Adrenal gland (tissue), 12 donors: ENCODE data around the gene MOB4. TPM values are rescaled to one million over a fixed set of nuclear protein-coding genes. Genes with fewer than 3 reads are reported as not detected.
"Not testable (repeated sequence)": the region's sequence is repeated elsewhere in the genome, so short reads cannot be mapped to it uniquely, and the experiment has no call there.

Experiments
- DNase-seq, 7 donors: peaks; one replicate each; pipeline ENCODE4 v3.0.0-alpha.2; 2019 to 2020
- H3K27ac ChIP-seq, 5 donors: fragments of 200-600 bp; sonication (generic) in 4 of 5; 1 replicate in 3 of 5; 2 replicates in 2 of 5; pipeline versions ENCODE4 v1.5.1 to v1.8.0; 2016 to 2020; ENCODE audit warnings: mild to moderate bottlenecking in 1 of 5
- H3K27me3 ChIP-seq: fragments of 200-600 bp; 2 replicates; pipeline ENCODE4 v1.8.0; 2021
- H3K36me3 ChIP-seq, 2 donors: fragments of 200-600 bp; replicated peaks in 1 of 2; 1 replicate in 1 of 2; 2 replicates in 1 of 2; pipeline versions ENCODE4 v1.5.1 to v1.8.0; 2018 to 2022
- H3K4me1 ChIP-seq, 2 donors: fragments of 200-600 bp; replicated peaks in 1 of 2; 1 replicate in 1 of 2; 2 replicates in 1 of 2; pipeline versions ENCODE4 v1.5.1 to v1.8.0; 2018 to 2021
- H3K4me3 ChIP-seq, 4 donors: fragments of 200-600 bp; sonication (generic) in 3 of 4; one replicate each; pipeline ENCODE4 v1.5.1; 2016 to 2018
- H3K9me3 ChIP-seq, 3 donors: fragments of 200-600 bp; sonication (generic) in 1 of 3; replicated peaks in 1 of 3; 1 replicate in 2 of 3; 2 replicates in 1 of 3; pipeline versions ENCODE4 v1.5.1 to v1.8.0; 2016 to 2021
- POLR2A ChIP-seq, 2 donors: fragments of 450-650 bp; IDR thresholded peaks; one replicate each; pipeline ENCODE4 v1.6.1; 2017; ENCODE audit warnings: antibody characterized with exemption in 2 of 2, mild to moderate bottlenecking in 2 of 2, moderate library complexity in 1 of 2
- WGBS, 4 donors: extraction: QIAGEN DNeasy Blood & Tissue Kit in 2 of 4; methylation state at CpG; one replicate each; pipeline versions ENCODE4 v1.1.5 to v1.1.7; 2013 to 2017; 5-methylcytosine and 5-hydroxymethylcytosine counted together
- intact Hi-C, 2 donors: fragments of 100-400 bp; cut with DNase I; formaldehyde crosslinking; loops; one replicate each; pipeline versions ENCODE4 v1.14.1 to v1.15.0; 2022 to 2023
- polyA plus RNA-seq, 3 donors: library from polyadenylated mRNA; stranded (reverse); fragments of 200-250 nt in 2 of 3; fragments of 350-450 nt in 1 of 3; fragmentation: Illumina TruSeq in 1 of 3; extraction: RNeasy Lipid Tissue Mini Kit (QIAGEN cat#74804) in 1 of 3; gene quantifications; one replicate each; pipeline ENCODE4 v1.2.3, GENCODE V29; 2013 to 2014
- total RNA-seq, 9 donors: library from RNA; depleted of rRNA in 4 of 9; stranded (reverse); fragments of >200 nt in 4 of 9; fragments of 120-200 nt in 1 of 9; fragmentation: NEBNext Ultra II Directional in 1 of 9; extraction: Animal tissue kit (Norgen Biotek cat#: 25700) in 1 of 9; gene quantifications; one replicate each; pipeline versions ENCODE4 v1.1.0 to v1.2.4, GENCODE V29; 2013 to 2023
- TF ChIP-seq, protein P1 (sequence below), 6 experiments: fragments of 450-650 bp in 4 of 6; fragments of 200-600 bp in 2 of 6; sonication (generic) in 1 of 6; IDR thresholded peaks; 1 replicate in 5 of 6; 2 replicates in 1 of 6; pipeline versions ENCODE4 v1.5.1 to v1.8.0; 2016 to 2021; ENCODE audit warnings: antibody characterized with exemption in 6 of 6, mild to moderate bottlenecking in 2 of 6, moderate library complexity in 1 of 6
- donor health status: healthy with polysubstance abuse.
- donor health status: Bipolar disorder and iron deficiency.
- donor health status: DM: yes; HTN: yes; CAD: no.
- donor health status: DM: no; HTN: no; CAD: no.
- donor health status: DM: no; HTN: no; CAD: no.
- donor health status: DM: yes; HTN: yes; CAD: no.

The MOB4 gene
- total and polyA plus RNA-seq, 12 donors, result 18.2 to 592 (median 40.0) TPM

DNA sequence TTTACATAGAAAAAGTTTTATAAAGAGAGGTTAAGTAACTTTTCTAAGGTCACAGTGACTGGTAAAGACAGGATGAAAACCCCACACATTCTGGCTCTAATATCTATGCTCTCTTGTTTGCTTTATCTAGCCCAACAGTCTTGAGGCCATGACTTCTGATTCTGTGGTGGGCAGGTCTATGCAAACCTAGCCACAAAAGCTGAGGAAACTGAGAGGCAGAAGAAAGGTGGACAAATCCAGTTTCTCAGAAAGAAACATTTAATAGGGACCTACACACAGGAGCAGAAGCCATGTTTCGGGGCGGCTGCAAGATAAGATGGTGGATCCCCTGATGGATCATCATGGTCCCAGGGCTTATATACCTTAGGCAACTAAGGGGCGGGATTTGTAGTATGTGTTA lies 38.1 kb upstream of the MOB4 start:
- WGBS, 4 donors, result 95 to 100% (median 98%) methylated on average over 3 of the region's 3 CpGs
- H3K36me3 ChIP-seq, result peaks cover 0 to 53% of the 10 kb centered on the region in 2 donors
- DNase-seq, result no peak
- intact Hi-C loops, result no loop called here
- H3K9me3 ChIP-seq, result no peaks in the 10 kb centered on the region
- H3K4me3 ChIP-seq, result no peak overlapping the region
- no peak overlapping the region for H3K27ac ChIP-seq
- no peak for TF ChIP-seq POLR2A (IDR thresholded peaks at IDR 0.05)
- TF ChIP-seq, protein P1, sequence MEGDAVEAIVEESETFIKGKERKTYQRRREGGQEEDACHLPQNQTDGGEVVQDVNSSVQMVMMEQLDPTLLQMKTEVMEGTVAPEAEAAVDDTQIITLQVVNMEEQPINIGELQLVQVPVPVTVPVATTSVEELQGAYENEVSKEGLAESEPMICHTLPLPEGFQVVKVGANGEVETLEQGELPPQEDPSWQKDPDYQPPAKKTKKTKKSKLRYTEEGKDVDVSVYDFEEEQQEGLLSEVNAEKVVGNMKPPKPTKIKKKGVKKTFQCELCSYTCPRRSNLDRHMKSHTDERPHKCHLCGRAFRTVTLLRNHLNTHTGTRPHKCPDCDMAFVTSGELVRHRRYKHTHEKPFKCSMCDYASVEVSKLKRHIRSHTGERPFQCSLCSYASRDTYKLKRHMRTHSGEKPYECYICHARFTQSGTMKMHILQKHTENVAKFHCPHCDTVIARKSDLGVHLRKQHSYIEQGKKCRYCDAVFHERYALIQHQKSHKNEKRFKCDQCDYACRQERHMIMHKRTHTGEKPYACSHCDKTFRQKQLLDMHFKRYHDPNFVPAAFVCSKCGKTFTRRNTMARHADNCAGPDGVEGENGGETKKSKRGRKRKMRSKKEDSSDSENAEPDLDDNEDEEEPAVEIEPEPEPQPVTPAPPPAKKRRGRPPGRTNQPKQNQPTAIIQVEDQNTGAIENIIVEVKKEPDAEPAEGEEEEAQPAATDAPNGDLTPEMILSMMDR (IDR thresholded peaks at IDR 0.05), result no peak
- no peaks in the 10 kb centered on the region for H3K4me1 ChIP-seq
- no peaks in the 10 kb centered on the region for H3K27me3 ChIP-seq

DNA sequence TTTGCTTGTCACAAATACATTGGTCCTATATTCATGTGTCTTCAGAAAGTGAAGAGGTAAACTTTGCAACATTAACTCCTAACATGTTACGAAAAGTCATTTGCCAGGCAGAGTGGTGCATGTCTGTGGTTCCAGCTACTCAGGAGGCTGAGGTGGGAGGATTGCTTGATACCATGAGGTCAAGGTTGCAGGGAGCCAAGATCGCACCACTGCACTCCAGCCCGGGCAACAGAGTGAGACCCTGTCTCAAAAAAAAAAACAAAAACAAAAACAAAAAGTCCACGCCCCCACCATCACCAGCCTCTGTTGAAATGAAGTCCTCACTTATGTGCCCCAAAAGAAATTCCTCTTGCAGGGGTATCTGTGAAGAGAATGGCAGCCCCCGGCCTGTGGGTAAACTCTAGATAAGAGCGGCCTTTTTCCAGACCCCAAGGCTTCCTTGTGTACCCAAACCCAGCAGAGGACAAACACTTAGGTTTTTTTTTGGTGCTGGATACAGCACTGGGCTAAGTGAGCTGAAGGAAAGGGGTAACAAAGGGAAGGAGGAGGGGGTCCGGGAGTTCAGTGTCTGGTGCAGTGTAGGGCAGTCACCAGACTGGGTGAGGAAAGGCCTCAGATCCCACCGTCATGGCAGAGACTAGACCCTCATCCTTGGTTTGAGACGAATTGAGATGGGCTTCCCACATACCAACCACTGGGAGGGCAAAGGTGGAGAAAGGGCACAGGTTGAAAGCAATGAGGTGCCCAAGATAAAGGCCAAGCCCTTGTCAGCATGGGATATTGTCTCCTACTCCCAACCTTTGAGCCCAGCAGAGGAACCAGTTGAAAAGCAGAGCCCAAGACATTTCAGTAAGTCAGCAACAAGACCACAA lies 35.5 kb upstream of the MOB4 start:
- Histone ChIP-seq H3K27ac (no peak overlapping the region), H3K9me3 (peaks cover 0 to 11% (median 0%) of the 10 kb centered on the region in 3 donors), H3K4me1 (no peaks in the 10 kb centered on the region), H3K27me3 (no peaks in the 10 kb centered on the region), H3K4me3 (no peak overlapping the region), H3K36me3 (peaks cover 0 to 29% of the 10 kb centered on the region in 2 donors)
- DNase-seq, result no peak
- intact Hi-C loops, result no loop called here
- TF ChIP-seq, protein P1 (IDR thresholded peaks at IDR 0.05), result no peak
- no peak for TF ChIP-seq POLR2A (IDR thresholded peaks at IDR 0.05)
- 87 to 93% (median 89%) methylated on average over 8 to 9 of the region's 9 CpGs for WGBS, 4 donors

DNA sequence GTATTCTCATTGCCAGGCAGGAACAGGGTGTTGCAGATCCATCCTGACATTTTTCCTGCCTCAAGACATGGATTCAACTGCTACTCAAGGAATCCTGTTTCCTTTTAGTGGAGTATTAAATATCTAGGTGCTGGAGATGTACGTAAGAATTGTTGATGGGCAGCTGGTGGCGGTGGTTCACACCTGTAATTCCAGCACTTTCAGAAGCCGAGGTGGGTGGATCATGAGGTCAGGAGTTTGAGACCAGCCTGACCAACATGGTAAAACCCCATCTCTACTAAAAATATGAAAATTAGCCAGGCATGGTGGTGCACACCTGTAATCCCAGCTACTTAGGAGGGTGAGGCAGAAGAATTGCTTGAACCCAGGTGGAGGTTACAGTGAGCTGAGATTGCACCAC lies 31.6 kb upstream of the MOB4 start:
- 95 to 96% (median 96%) methylated on average over 3 of the region's 3 CpGs for WGBS, 4 donors
- DNase-seq, intact Hi-C loops, H3K27ac ChIP-seq, H3K4me1 ChIP-seq, H3K27me3 ChIP-seq, H3K4me3 ChIP-seq: not testable (repeated sequence)
- Histone ChIP-seq H3K9me3 (peaks cover 0 to 11% (median 0%) of the 10 kb centered on the region in 3 donors), H3K36me3 (peaks cover 0 to 36% of the 10 kb centered on the region in 2 donors)

DNA sequence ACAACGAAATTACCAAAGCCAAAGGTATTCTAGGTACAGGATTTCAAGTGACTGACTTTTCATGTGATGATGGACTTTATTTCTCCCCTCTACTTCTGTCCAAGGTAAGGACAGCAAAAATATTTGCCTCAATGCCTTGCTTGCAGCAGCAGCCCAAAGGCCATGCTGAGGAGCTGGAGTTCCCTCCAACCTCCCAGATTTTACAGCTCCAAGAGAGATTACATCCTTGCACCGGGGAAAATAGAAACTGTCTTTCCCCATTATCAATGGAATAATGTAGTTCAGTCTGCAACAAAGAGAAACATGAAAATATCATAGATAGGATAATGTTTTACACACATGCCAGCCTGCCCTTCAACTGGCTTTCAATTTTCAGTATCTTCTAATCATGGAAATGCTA lies 29.7 kb upstream of the MOB4 start:
- H3K36me3 ChIP-seq, result peaks cover 0 to 56% of the 10 kb centered on the region in 2 donors
- intact Hi-C loops, result no loop called here

More for the DNA sequence above, 29.7 kb upstream of the MOB4 start:
- no peaks in the 10 kb centered on the region for H3K4me1 ChIP-seq
- WGBS, 4 donors, result 89 to 99% (median 93%) methylated on average over 2 of the region's 2 CpGs
- H3K27me3 ChIP-seq, result no peaks in the 10 kb centered on the region
- DNase-seq, result no peak
- H3K27ac ChIP-seq, result no peak overlapping the region
- H3K9me3 ChIP-seq, result peaks cover 0 to 11% (median 0%) of the 10 kb centered on the region in 3 donors
- TF ChIP-seq, protein P1 (IDR thresholded peaks at IDR 0.05), result no peak
- TF ChIP-seq POLR2A (IDR thresholded peaks at IDR 0.05), result no peak
- H3K4me3 ChIP-seq, result no peak overlapping the region
